Measurements from ENCODE around the gene SDK2. TPM values are rescaled to one million over a fixed set of nuclear protein-coding genes. Genes with fewer than 3 reads are reported as not detected.

The SDK2 gene
- total RNA-seq, 2 donors from 2014 or later, result 1.5 to 5.6 TPM

DNA sequence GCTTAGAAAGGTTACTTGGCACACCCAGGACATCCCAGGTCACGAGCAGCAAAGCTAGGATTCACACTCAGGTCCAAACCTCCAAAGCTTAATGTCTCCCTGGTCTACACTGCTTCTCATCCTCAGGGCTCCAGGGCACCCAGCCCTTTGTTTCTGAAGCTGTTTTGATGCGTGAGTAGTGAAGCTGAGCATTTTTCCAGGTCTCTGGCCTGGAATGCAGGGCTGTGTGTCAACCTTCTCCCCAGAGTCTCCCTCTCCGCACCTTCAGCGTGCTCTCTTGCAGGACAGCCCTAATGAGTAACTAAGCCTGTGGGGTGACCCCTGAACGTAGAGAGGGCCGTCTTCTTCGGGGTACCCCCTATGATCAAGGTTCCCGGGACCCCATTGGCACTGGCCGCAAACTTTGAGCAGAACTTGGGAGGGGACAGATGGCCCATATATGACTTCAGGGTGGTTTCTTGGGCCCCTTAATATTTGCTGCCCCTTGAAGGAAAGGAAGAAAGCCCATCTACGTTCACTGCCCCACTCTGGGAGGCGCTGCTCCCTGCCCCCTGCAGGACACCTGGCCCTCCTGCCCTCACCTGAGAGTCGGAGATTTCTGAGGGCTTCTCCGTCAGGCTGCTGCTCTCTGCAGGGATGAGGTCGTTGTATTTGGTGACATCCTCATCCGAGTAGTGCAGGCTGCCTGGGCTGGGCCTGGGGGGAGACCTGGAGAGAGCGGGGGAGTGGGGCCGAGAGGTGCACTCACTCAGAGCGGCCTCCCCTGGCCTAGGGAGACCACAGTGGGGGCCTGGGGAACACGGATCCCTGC is 296.0 kb downstream of the SDK2 start:
- TF ChIP-seq CTCF (IDR thresholded peaks at IDR 0.05), result no peak
- Histone ChIP-seq H3K9me3 (no peaks in the 10 kb centered on the region), H3K36me3 (no peaks in the 10 kb centered on the region), H3K27me3 (no peaks in the 10 kb centered on the region), H3K27ac (no peak overlapping the region), H3K4me3 (no peak overlapping the region), H3K4me1 (peaks cover 0 to 13% of the 10 kb centered on the region in 2 donors)
- DNase-seq (ENCODE audit: low spot score), result no peak

DNA sequence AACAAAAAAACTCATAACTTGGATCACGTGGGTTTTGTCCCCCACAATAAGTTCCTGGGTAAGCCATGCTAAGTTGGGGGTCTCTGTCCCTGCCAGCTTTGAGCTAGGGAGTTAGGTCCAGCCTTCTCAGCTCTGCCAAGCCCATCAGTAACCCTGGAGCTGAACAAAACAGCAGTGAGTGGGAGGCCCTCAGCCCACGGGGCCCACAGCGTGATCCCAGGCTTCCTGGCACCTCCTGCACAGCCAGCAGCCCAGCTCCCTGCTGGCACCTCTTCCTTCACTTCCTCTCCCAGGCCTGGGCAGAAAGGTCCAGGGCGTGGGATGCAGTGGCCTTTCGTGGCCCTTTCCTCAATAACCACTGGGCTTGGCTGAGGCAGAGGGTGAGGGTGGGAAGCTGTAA is 296.9 kb downstream of the SDK2 start:
- H3K27me3 ChIP-seq, result no peaks in the 10 kb centered on the region
- no peak overlapping the region for H3K4me3 ChIP-seq
- peaks cover 0 to 21% of the 10 kb centered on the region in 2 donors for H3K4me1 ChIP-seq
- no peaks in the 10 kb centered on the region for H3K9me3 ChIP-seq
- H3K27ac ChIP-seq, result no peak overlapping the region
- no peak for DNase-seq (ENCODE audit: low spot score)
- H3K36me3 ChIP-seq, result no peaks in the 10 kb centered on the region
- TF ChIP-seq CTCF (IDR thresholded peaks at IDR 0.05), result no peak

DNA sequence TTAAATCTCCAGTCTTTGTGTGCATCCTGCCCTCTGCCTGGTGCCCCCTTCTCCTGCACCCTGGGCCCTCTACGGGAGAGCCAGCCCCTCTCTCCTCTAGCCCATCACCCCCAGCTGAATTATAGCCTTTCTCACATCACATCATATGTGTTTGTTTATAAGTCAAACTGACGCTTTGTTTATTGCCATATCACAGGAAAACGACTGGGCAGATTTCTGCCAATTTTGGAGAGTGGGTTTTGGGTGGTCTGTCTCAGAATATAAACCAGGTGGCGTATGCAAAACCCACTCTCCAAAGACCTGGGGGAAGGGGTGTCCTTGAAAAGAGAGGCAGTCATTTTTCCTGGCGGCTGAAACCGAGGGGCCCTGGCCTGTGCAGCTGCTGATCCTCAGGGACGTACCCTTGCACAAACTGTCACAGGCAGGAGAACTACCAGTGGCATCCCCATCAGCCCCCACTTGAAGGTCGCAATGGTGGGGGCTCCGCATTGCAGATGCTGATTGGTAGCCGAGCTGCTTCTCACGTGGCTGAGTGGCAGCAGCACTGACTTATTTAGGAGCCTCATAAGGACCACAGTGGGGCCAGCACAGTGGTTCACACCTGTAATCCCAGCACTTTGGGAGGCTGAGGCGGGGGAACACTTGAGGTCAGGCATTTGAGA is 297.6 kb downstream of the SDK2 start:
- Histone ChIP-seq H3K27ac (no peak overlapping the region), H3K36me3 (no peaks in the 10 kb centered on the region), H3K4me3 (no peak overlapping the region), H3K27me3 (no peaks in the 10 kb centered on the region), H3K9me3 (no peaks in the 10 kb centered on the region), H3K4me1 (peaks cover 0 to 28% of the 10 kb centered on the region in 2 donors)
- no peak for TF ChIP-seq CTCF (IDR thresholded peaks at IDR 0.05)
- DNase-seq (ENCODE audit: low spot score), result no peak

DNA sequence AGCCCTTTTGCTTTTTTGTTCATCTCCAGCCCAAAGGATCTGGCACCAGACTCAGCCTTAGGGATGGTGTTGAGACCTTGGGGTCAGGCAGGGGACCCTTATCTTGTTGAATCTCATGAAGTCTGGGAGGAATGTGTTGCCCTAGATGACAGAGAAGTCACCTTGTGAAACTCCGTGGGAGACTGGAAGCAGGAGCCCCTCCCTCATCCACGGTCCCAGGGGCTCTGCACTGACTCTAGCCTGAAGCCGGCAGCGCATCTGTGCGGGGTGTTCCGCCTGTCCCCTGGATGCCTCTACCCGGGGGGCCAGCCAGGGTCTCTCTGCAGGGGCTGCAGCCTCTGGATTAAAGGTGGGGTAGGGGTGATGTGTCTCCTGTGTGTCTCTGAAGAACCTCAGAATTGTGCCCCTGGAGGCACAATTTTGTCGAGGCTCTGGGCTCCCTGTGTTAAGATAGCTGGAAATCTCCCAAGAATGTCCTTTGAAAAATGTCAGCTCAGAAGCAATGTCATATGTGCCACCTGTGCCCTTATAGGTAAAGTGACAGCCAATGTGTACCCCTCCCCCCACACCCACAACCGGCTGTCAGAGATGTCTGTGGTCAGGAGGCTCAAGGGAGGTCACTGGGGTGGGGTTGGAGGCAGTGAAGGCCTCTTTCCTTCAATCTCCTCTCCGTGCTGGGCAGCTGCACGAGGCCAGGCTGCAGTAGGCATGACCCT is 300.3 kb downstream of the SDK2 start:
- Histone ChIP-seq H3K4me1 (peaks cover 0 to 31% of the 10 kb centered on the region in 2 donors), H3K36me3 (no peaks in the 10 kb centered on the region), H3K27me3 (no peaks in the 10 kb centered on the region), H3K9me3 (no peaks in the 10 kb centered on the region), H3K4me3 (no peak overlapping the region), H3K27ac (peak overlapping the region; percentile 62 to 70)
- TF ChIP-seq CTCF (IDR thresholded peaks at IDR 0.05), result no peak
- no peak for DNase-seq (ENCODE audit: low spot score)

DNA sequence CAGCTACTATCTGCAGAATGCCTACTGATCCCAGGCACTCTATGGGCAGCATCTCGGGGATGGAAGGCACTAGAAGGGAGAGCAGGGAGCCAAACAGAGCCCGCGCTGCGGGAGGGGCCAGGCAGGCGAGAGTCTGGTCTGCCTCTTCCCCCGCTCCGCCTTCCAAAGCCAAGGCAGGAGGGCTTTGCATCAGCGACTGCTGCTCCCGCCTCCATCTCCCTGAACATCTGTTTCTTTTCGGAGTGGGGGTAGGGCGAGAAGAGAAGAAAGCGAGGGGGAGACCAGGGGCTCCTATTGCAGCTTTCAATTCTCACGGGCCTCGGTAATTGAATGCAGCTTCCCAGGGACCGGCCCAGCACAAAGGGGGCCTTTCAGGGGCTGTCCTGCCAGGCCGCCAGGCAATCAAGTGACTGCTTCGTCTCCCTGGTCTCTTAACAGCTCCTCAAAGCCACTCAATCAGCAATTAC is 301.0 kb downstream of the SDK2 start:
- H3K4me1 ChIP-seq, result peaks cover 0 to 31% of the 10 kb centered on the region in 2 donors
- peak overlapping the region in 1 of 2 donors; percentile 12 for H3K4me3 ChIP-seq
- DNase-seq (ENCODE audit: low spot score), result peak; percentile 74
- H3K9me3 ChIP-seq, result no peaks in the 10 kb centered on the region
- no peak for TF ChIP-seq CTCF (IDR thresholded peaks at IDR 0.05)
- H3K36me3 ChIP-seq, result no peaks in the 10 kb centered on the region
- peak overlapping the region; percentile 62 to 70 for H3K27ac ChIP-seq
- H3K27me3 ChIP-seq, result no peaks in the 10 kb centered on the region

Data from right atrium auricular region (tissue), 2 donors.